Urinary bladder (tissue), 4 donors: ENCODE measurements around the gene PEPD. TPM values are rescaled to one million over a fixed set of nuclear protein-coding genes. Genes with fewer than 3 reads are reported as not detected.

Source experiments
- DNase-seq: peaks from one replicate; pipeline ENCODE4 v3.0.0-alpha.2; 2015; ENCODE audit errors: extremely low spot score
- H3K27ac ChIP-seq: one replicate; pipeline ENCODE4 v1.5.1; 2013; ENCODE audit warnings: low read depth, mild to moderate bottlenecking, moderate library complexity
- H3K36me3 ChIP-seq: one replicate; pipeline ENCODE4 v1.6.1; 2013; ENCODE audit warnings: mild to moderate bottlenecking, moderate library complexity; ENCODE audit not compliant: insufficient read depth
- H3K4me1 ChIP-seq: one replicate; pipeline ENCODE4 v1.6.1; 2013; ENCODE audit warnings: mild to moderate bottlenecking, moderate library complexity; ENCODE audit not compliant: insufficient read depth
- H3K4me3 ChIP-seq: one replicate; pipeline ENCODE4 v1.5.1; 2013; ENCODE audit warnings: low read depth, low read length
- WGBS: extraction: QIAGEN DNeasy Blood & Tissue Kit; methylation state at CpG from one replicate; pipeline ENCODE4 v1.1.7; 2013; 5-methylcytosine and 5-hydroxymethylcytosine counted together
- polyA plus RNA-seq: library from polyadenylated mRNA; stranded (reverse); fragments of 200-250 nt; gene quantifications from one replicate; pipeline ENCODE4 v1.2.3, GENCODE V29; 2013
- total RNA-seq: library from RNA; depleted of rRNA; stranded (reverse); fragments of >200 nt; gene quantifications from one replicate; pipeline ENCODE4 v1.2.3, GENCODE V29; 2014
- donor health status: healthy with polysubstance abuse.
- donor health status: healthy.

Gene PEPD
- total and polyA plus RNA-seq, 2 donors, result 24.2 to 85.0 TPM

- H3K36me3 ChIP-seq, result no peaks in the 10 kb centered on the region
Measured at GRCh38 chr19:33409906-33410685, 111.5 kb downstream of the PEPD start.

GRCh38 chr19:33408538-33409434, 112.8 kb downstream of the PEPD start:
- WGBS, result 86% methylated on average over 18 of the region's 18 CpGs
- Histone ChIP-seq H3K4me1 (no peaks in the 10 kb centered on the region), H3K27ac (no peak overlapping the region), H3K4me3 (no peak overlapping the region), H3K36me3 (no peaks in the 10 kb centered on the region)
- no peak for DNase-seq

More at GRCh38 chr19:33409906-33410685, 111.5 kb downstream of the PEPD start:
- H3K4me1 ChIP-seq, result no peaks in the 10 kb centered on the region
- H3K4me3 ChIP-seq, result no peak overlapping the region
- H3K27ac ChIP-seq, result no peak overlapping the region
- WGBS, result 94% methylated on average over 27 of the region's 27 CpGs
- no peak for DNase-seq

DNA sequence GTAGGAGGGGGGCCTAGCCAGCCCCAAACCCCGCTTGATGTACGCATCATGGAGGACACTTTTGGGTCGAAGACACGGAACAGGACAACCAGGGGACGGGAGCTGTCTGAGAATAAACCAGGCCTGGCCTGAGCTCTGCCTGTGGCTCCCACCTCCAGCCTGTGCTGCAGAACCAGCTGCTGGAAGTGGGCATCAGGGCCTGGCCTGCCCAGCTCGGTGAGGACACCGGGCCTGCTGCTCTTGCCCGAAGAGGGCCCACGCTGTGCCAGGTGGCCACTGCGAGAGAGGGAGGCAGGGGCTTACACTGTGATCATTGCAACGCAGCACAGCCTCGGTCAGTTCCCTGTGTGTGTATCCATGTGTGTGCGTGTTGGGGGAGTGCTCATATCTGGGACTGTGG, 113.5 kb downstream of the PEPD start:
- H3K27ac ChIP-seq, result no peak overlapping the region
- WGBS, result 88% methylated on average over 13 of the region's 13 CpGs
- no peaks in the 10 kb centered on the region for H3K36me3 ChIP-seq
- no peak overlapping the region for H3K4me3 ChIP-seq
- H3K4me1 ChIP-seq, result no peaks in the 10 kb centered on the region
- no peak for DNase-seq

DNA sequence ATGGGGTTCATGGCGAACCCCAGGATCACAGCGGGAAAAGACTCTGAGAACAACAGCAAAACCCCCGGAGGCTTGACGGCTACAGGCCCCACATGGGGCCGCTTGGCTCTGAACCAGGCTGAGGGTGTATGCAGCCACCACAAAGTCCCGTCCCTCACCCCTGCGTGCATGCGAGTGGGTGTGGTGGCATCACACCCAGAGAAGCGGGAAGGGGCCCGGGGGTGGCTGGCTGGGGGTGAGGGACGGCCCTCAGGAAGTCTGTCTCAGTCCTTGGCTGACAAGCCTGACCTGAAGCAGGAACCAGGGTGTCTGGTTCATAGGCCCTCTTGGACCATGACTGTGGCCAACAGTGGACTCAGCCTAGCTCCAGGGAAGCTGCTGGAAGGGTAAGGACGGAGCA, 113.9 kb downstream of the PEPD start:
- WGBS, result 83% methylated on average over 12 of the region's 12 CpGs
- Histone ChIP-seq H3K27ac (no peak overlapping the region), H3K4me1 (no peaks in the 10 kb centered on the region), H3K4me3 (no peak overlapping the region), H3K36me3 (no peaks in the 10 kb centered on the region)
- DNase-seq, result no peak

DNA sequence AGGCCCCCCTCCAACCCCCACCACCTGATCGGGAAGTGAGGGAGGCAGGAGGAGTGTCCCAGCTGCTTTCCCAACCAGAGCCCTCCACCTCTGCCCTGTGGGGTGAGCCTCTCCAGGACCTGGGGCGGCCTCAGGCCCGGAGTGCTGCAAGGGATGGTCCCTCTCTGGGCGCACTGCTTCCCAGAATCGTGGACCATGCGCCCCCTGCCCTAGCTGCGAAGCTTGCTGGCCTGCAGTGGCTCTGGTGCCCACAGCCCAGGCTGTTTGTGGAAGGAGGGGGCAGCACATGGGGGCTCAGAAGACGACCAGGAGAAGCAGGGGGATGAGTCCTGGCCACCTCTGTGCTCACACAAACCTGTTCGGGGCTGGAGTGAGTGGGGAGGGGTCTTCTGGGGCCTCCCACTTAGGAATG, 114.4 kb downstream of the PEPD start:
- 55% methylated on average over 9 of the region's 9 CpGs for WGBS
- no peak for DNase-seq
- Histone ChIP-seq H3K27ac (no peak overlapping the region), H3K36me3 (no peaks in the 10 kb centered on the region), H3K4me1 (no peaks in the 10 kb centered on the region), H3K4me3 (no peak overlapping the region)

DNA sequence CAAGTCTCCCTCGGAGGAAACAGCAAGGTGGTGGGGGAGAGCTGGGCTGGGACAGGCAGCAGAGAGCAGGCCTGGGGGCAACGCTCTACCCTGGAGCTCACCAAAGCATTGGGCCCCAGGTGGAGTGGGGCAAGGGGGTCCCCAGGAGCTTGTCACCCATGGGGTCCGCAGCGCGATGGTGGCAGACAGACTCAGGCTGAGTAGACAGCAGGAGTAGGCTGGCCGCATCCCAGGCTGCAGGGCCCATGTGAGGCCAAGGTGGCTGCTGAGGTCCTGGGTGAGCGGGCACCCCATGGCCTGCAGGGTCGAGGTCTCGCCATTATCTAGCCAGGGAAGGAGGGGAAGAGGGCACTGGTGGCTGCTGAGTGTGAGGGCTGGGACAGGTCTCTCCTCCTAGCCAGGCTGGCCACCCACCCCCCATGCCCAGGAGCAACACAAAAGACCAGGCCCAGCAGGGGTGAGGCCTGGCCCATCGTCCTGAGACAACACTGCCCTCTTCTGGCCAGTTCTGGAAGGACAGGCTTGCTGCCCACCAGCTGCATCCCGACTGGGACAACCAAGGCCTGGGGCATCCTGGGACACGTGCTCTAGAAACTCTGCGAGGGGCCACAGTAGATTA, 115.0 kb downstream of the PEPD start:
- WGBS, result 63% methylated on average over 13 of the region's 13 CpGs
- H3K27ac ChIP-seq, result no peak overlapping the region
- no peaks in the 10 kb centered on the region for H3K4me1 ChIP-seq
- no peaks in the 10 kb centered on the region for H3K36me3 ChIP-seq
- H3K4me3 ChIP-seq, result no peak overlapping the region
- no peak for DNase-seq

DNA sequence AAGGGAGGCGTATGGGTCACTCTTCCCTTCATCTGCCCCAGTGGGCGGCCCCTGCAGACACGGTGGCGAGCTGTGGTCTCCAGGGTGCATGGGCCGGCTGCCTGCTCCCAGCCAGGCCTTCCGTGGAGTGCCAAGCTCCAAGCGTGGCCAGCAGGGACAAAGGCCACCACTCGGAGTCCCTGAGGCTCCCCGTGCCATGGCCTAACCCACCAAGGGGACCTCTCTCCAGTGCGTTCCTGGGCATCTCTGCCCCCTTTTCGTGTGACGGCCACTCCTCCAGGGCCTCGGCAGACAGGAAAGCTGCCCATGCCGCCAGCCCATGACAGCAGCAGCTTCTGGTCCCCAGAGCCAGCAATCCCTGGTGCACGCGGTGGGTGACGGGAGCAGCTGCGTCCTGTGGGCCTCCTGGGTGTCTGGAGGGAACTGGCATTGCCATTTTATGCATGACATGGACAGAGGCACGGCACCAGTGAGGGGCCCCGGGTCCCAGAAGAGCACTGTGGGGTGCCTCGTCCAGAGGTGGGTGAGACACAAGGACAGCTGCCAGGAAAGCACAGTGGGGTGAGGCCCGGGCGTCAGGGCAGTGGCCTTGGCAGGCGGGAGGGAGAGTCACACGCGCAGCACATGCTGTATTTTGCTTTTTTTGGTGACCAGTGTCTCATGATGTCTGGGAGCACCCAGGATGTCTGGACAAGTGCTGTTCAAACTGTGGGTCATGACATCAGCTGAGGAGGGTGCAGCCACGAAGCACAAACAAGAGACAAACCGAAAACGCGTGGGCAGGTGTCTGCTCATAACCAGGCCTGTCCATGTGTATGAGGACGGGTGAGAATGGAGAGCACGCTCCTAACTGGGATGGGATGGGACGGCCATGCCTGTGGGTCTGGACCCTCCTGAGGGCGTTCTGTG, 115.8 kb downstream of the PEPD start:
- DNase-seq, result no peak
- Histone ChIP-seq H3K36me3 (no peaks in the 10 kb centered on the region), H3K4me1 (no peaks in the 10 kb centered on the region), H3K27ac (no peak overlapping the region), H3K4me3 (no peak overlapping the region)
- WGBS, result 87% methylated on average over 34 of the region's 34 CpGs

- WGBS, result 54% methylated on average over 8 of the region's 8 CpGs
- no peak overlapping the region for H3K27ac ChIP-seq
- no peak for DNase-seq
Measured at GRCh38 chr19:33405254-33405552, 116.4 kb downstream of the PEPD start.

GRCh38 chr19:33404506-33405253, 116.9 kb downstream of the PEPD start:
- 63% methylated on average over 18 of the region's 18 CpGs for WGBS
- no peaks in the 10 kb centered on the region for H3K4me1 ChIP-seq
- no peak overlapping the region for H3K27ac ChIP-seq
- H3K4me3 ChIP-seq, result no peak overlapping the region
- peak; percentile 36 for DNase-seq
- no peaks in the 10 kb centered on the region for H3K36me3 ChIP-seq

More at GRCh38 chr19:33405254-33405552, 116.4 kb downstream of the PEPD start:
- no peaks in the 10 kb centered on the region for H3K36me3 ChIP-seq
- H3K4me3 ChIP-seq, result no peak overlapping the region
- H3K4me1 ChIP-seq, result no peaks in the 10 kb centered on the region

DNA sequence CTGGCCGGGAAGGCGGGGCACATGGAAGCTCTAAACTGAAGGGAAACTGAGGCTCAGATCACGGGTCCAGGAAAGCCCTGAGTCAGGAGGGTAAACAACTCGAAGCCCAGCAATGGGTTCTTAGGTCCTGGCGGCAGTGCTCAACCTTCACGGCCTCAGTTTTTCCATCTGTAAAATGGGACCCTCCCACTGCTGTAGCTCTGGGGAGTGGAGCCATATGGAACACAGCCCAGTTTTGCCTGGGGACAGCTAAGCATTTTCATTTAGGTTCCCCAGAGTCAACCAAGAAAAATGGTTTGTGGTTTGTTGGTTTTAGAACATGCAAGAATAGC, 117.7 kb downstream of the PEPD start:
- no peak for DNase-seq
- H3K36me3 ChIP-seq, result no peaks in the 10 kb centered on the region

GRCh38 chr19:33403221-33403972, 118.2 kb downstream of the PEPD start:
- whole genome bisulfite sequencing, result 81% methylated on average over 18 of the region's 18 CpGs
- Histone ChIP-seq H3K27ac (no peak overlapping the region), H3K36me3 (no peaks in the 10 kb centered on the region), H3K4me3 (no peak overlapping the region), H3K4me1 (no peaks in the 10 kb centered on the region)
- DNase-seq, result no peak

More for the DNA sequence above, 117.7 kb downstream of the PEPD start:
- H3K4me3 ChIP-seq, result no peak overlapping the region
- no peaks in the 10 kb centered on the region for H3K4me1 ChIP-seq
- WGBS, result 65% methylated on average over 6 of the region's 6 CpGs
- no peak overlapping the region for H3K27ac ChIP-seq
